ENCODE measurements around the gene CYP2A13.

- no peak for TF ChIP-seq CTCF (conservative IDR thresholded peaks at IDR 0.05; ENCODE audit: low read depth, low read length)
- no peak for TF ChIP-seq EZH2phosphoT487 (IDR thresholded peaks at IDR 0.05; ENCODE audit: borderline replicate concordance, low read length)
These were observed 1.7 kb downstream of the CYP2A13 start for GRCh38 chr19:41089959-41090358.
